ENCODE data around the gene NAV3.
"Not testable (repeated sequence)": the region's sequence is repeated elsewhere in the genome, so short reads cannot be mapped to it uniquely, and the experiment has no call there.

Gene NAV3

DNA sequence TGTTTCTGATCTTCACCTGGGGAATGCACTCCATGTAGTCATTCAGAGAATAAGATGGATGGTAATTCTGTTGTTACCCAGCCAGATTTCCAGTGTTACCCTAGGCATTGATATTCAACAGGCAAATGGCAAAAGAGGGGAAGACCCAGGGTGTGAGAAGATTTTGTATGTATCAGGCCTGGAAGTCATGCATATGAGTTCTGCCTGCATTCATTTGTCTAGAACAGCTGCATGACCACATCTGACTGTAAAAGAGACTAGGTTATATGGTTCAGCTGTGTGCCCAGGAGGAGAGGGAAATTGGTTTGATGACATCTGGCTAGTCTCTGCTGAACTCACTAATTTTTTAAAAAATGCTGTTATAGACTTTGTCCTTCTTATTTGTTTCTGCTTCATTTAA, 224.9 kb downstream of the NAV3 start:
- no peak for DNase-seq (ENCODE audit: low spot score)

DNA sequence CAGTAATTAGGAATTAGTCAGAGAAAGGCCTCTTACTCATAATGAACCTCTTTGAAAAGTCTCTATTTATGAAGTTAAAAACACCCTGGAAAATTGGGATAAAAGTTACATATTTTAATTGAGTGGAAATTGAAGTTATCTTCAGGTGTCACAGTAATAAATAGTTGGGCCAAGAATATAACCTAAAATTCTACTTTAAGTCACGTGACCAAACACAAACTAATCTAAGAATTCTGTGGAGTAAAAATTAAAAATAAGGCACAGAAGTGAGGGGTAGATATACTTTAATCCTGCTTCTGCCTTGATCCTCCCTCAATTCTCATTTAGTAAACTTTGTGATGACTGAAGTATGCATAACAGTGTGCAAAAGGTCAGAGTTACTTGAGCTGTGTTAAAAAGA, 226.4 kb downstream of the NAV3 start:
- no peak for DNase-seq (ENCODE audit: low spot score)

DNA sequence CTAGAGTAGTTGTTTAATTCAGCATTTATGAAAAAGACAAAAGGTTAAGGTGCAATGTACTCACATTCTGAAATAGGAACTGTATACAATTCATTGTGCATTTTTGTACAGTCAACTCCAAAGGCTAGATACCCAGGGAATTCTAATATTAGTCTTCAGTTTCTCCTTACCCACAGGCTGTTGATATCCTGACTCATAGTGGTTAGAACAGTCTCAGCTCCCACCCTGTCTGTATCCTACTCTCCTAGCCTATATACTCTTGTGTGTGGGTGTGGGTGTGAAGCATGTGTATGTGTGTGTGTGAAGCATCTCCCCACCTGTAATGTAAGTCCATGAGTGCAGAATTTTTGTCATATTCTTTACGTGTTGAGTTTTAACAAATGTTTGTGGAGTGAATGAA, 229.5 kb downstream of the NAV3 start:
- DNase-seq (ENCODE audit: low spot score), result no peak

DNA sequence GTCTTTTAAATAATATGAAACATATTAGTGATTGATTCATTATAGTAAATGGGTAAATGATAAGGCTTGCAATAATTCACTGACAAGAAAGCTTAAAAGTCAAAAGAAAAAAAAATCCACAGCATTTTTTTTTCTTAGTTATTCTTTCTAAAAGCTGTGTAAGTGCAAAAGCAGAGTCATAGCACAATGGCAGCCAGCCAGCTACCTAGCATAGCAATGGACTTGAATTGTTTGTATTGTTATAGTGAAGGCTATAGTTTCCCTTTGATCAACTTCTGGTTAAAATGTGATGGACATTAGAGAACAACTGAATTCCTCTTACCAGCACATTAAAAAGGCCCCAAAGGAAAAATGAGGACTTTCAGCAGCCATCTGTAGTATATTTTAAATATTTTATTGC, 232.1 kb downstream of the NAV3 start:
- no peak for DNase-seq (ENCODE audit: low spot score)

DNA sequence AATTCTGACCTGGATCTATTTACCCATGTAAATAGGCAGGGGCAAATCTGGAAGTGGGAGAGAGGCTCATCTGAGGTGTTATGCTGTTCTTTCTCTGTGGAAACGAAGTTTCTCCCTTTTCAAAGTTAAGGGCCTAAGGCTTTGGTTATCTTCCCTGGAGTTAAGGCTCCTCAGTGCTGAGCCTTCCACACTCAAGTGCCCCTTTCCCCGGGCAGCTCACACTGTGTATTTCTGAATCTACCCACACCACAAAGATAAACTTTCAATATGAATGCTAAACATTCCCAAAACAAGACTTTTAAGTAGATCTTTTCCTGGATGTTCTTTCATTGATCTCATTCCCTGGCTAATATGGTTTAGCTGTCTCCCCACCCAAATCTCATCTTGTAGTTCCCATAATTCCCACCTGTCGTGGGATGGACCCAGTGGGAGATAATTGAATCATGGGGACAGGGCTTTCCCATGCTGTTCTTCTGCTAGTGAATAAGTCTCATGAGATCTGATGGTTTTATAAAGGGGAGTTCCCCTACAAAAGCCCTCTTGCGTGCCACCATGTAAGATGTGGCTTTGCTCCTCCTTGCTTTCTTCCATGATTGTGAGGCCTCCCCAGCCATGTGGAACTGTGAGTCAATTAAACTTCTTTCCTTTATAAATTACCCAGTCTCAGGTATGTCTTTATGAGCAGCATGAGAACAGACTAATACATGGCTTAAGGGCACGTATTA, 251.1 kb downstream of the NAV3 start:
- no peak for DNase-seq (ENCODE audit: low spot score)

DNA sequence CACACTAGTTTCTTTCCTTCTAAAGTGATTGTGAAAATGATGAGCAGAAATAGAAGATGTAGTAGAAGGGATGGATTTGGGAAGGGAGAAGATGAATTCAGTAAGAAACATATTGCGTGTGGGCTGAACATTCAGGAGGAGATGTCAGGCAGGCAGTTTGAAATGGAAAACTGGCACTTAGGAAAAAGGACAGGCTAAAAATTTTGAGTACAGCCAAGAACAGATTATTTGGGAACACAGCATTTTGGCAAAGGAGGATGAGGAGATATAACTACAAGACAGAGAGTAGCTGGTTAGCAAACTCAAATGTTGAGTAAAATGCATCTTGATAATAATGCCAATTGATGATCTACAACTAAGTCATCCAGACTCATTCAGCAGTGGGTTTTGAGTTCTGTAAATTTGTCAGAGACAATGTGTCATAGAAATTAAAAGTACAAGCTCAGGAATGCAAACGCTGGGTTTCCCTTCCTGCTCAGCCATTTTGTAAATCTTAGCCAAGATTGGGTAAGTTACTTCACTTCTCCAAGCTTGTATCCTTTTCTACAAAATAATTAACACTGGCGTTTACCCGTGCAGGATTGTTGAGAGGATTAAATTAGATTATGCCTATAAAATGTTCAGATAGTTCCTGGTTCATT, 255.0 kb downstream of the NAV3 start:
- DNase-seq (ENCODE audit: low spot score), result no peak

DNA sequence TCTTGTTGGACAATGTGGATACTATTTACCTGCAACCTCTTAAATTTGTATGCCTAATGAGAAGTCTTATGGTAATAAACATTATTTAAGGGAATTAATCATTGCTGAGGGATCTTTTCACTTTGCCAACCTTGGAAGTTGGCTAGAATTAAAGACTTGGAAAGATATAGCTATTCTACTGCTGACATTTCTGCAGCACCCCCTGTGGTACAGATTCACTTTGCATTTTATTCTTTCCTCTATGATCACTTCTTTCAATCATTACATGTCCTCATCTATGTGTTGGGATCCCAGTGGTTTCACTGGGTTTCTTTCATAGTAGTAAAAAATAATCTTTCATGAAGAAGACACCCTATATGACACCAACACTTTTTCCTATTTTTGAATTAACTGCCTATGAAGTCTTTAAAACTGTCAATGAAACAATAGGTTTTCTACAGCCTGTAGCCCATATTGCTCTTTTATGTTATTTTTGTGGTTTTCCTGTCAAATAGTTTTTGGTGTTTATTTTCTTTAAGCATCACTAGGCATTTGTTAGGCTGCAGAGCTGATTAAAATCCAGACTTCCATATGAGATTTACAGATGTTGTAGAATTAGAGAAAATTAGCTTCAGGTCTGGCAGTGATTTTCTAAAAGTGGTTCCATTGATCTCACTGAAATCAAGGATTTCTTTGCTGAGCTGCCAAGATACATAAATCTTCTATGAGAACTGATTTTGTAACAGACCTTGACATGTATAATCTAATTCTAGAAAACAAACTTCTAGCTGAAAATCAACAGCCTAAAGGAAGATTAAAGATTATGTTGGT, 256.1 kb downstream of the NAV3 start:
- no peak for DNase-seq (ENCODE audit: low spot score)

DNA sequence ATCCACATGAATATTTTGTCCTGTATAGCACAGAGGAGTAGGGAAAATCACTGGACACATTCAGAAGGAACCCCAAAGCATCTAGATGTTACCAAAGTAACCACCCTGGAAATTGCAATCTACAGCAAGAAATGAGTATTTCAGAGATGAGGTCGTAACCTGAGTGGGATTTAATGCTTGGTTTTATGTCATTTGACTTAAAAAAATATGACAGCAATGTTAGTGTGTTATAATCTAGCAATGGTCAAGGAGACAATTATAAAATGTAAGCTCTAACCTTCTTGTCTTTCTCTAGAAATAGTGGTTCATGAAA, 256.6 kb downstream of the NAV3 start:
- no peak for DNase-seq (ENCODE audit: low spot score)

DNA sequence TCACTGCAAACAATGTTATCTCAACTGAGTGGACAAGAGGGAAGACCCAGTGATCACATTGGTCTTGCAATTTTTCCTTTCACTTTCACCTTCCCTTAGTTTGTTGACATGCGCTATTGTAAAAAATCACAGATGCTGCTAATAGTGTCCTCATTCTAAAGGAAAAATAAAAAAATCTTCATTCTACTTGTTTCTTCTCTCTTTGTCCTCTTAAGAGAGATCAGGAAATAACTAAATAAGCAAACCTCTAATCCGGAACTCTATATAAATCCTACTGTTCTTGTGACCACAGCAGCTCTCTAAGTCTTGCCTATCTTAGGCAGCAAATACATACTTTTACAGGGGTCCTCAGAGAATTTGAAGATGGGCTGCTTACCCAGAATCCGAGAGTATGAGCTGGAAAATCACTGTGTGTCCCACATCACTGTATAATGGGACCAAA, 257.7 kb downstream of the NAV3 start:
- peak; percentile 64 for DNase-seq (ENCODE audit: low spot score)

DNA sequence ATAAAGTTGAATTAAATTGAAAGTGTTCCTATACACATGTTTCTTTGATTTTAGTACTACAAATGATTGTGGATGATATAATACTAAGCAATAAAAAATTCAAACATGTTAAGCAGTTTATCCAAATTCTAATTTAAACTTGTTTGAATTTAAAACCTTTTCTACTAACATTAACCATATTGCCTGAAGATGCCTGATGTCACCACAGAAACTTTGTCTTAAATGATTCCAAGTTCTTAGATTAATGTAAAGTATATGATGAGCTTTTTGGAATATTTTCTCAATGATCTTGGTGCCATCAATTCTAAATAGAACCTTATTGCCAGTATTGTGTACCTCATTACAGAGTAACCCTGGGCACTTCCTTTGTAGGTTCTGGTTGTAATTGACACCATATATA, 259.6 kb downstream of the NAV3 start:
- DNase-seq (ENCODE audit: low spot score), result no peak

DNA sequence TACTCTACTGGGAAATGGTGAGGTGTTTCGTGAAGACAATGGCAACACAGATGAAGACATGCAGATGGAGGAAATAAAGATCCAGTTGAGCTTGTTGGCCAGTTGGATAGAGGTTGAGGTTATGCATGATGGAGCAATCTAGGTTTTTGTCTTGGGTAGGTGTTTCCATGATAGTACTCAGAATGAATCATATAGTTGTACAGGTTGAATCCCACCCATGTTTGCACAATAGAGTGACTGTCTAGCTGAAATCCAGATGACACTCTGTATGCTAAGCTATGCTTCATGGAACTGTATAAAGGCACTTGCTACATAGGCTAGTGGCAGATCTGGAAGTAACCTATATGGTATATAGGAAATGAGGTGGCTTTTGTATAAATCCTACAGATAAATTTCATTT, 264.9 kb downstream of the NAV3 start:
- no peak for DNase-seq (ENCODE audit: low spot score)

DNA sequence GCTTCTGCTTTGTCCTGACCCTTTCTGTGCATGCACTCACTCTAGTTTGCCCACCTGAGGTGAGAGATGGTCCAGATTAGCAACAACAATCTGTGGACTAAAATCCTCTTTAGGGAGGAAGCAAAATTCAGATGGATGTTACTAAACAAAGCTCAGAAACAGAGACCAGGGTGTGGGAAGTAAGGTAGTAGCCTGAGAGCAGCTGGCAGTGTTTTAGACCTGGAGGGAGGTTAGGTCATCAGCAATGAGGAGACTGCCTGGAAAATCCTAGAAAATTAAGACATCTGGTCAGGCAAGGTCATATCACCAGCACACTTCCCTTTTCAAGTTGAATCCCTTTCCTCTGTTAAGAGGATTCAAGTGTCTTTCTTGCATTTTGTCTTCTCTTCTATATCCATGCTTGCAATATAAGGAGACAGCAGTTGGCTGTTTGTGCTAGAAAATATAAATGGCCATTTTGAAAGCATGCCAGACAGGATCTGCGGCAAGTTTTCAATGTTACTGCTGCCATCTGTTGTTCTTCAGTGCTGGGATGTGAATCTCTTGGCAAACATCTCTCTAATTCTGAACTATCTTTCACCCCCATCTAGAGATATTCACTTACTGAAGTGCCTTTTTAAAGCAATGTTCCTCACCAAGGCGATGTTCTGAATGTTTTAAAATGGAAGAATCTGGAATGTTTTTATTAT, 266.4 kb downstream of the NAV3 start:
- DNase-seq (ENCODE audit: low spot score), result peak; percentile 60

DNA sequence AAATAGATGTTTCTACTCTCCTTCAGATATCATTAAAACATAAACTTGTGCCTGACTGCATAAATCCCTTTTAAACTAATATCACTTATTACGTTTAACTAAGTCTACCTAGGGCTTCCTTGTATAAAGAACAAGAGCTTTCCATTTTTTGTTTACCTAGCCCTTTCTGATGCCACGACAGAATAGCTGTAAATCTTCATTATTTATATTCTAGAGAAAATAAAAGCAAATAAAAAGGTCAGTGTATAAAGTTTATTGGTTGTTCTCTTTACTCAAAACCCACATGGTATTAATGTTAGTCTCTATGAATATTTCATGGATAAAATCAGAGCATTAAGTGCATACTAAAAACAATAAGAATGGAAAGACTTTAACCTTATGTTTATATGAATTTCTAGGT, 269.1 kb downstream of the NAV3 start:
- no peak for DNase-seq (ENCODE audit: low spot score)

DNA sequence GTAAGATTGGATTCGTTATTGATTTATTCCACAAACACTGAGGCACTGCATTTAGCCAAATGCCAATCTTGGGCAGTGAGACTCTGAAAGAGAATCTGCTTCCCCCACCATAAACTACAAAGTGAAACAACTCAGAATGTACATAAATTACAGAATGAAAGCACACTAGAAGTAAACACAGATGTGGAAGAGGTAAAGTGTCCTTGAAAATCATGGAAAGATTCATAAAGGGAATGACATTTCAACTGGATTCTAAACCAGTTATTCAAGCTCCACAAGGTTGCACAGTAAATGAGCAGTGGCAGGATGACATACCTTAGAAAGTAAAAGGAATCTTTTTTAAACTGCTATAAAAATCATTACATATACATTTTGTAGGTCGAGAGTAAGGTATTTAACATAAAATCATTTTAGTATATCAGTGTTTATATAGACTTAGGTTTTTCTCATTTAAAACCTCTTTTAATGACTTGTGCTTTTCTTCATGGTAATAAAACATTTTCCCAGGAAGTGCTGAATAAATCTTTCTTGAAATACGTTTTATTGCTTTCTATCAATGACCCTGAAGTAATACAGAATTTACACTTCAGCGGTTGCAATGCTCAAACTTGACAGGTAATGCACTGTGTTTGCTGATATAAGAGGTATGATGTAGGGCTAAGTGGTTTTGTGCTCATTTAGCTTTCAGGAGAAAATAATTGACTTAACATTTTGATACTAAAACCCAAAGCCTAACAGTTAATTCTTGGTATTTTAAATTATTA, 270.6 kb downstream of the NAV3 start:
- no peak for DNase-seq (ENCODE audit: low spot score)

DNA sequence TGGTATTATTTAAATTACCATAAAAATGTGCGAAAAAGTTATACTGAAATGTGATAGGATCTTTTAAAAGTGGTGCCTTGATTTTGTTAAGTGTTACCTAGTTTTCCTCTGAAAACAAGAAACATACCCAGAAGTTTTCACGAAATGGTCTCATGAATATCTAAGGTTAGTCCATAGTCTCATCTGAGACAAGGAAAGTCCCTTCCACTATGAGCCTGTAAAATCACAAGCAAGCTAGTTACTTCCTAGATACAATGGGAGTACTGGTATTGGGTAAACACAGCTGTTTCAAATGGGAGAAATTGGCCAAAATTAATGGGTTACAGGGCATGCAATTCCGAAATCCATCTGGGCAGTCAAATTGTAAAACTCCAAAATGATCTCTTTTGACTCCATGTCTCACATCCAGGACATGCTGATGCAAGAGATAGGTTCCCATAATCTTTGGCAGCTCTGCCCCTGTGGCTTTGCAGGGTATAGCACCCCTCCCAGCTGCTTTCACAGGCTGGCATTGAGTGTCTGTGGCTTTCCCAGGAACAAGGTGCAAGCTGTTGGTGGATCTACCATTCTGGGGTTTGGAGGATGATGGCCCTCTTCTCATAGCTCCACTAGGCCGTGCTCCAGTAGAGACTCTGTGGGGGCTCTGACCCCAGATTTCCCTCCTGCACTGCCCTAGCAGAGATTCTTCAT, 271.4 kb downstream of the NAV3 start:
- DNase-seq (ENCODE audit: low spot score), result peak; percentile 36

DNA sequence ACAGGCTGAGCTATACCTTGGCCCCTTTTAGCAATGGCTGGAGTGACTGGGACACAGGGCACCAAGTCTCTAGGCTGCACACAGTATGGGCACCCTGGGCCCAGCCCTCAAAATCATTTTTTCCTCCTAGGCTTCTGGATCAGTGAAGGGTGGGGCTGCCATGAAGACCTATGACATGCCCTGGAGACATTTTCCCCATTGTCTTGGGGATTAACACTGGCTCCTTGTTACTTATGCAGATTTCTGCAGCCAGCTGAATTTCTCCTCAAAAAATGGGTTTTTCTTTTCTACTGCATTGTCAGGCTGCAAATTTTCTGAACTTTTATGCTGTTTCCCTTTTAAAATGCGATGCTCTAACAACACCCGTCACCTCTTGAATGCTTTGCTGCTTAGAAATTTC, 272.1 kb downstream of the NAV3 start:
- not testable (repeated sequence) for DNase-seq (ENCODE audit: low spot score)

DNA sequence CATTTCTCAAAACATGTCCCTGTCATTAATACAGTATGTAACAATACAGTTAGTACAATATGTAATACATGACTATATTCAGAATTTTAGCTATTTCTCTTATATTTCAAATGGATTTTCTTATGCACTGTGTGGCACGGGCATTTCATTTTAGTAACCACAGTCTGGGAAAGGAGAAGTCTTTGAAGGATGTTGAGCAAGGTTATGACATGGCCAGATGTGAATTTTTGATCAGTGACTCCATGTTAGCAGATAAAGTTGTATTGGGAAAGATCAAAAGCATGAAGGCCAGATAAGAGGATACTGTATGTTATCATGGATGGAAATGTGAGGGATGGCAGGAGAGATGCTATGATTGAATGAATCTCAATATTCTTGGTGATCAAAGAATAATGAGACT, 285.2 kb downstream of the NAV3 start:
- DNase-seq (ENCODE audit: low spot score), result no peak

DNA sequence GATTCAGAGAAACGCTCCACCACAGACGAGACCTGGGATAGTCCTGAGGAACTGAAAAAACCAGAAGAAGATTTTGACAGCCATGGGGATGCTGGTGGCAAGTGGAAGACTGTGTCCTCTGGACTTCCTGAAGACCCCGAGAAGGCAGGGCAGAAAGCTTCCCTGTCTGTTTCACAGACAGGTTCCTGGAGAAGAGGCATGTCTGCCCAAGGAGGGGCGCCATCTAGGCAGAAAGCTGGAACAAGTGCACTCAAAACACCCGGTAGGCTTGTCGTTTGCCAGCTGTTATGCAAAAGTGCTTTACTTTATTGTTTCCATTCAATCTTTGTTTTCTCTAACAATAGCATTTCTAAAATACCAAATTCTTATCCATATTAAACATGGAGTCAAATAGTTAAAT, 287.3 kb downstream of the NAV3 start:
- DNase-seq (ENCODE audit: low spot score), result no peak

DNA sequence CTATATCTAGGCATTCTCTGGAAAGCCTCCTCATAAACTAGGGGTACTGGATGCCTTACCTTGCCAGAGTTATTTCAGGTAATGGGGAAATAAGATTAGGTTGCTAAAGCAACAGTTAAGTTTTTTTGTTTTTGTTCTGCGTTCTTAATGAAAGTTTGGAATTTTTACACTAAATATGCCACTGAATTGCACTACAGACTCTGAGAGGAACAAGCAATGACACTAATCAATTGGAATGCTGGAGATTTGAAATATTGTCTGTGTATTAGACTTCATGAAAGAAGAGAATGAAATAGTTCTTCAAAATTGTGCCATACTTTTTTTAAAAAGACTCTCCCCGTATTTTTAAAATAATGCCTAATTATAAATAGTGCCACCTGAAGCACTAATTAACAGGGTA, 287.8 kb downstream of the NAV3 start:
- DNase-seq (ENCODE audit: low spot score), result no peak

DNA sequence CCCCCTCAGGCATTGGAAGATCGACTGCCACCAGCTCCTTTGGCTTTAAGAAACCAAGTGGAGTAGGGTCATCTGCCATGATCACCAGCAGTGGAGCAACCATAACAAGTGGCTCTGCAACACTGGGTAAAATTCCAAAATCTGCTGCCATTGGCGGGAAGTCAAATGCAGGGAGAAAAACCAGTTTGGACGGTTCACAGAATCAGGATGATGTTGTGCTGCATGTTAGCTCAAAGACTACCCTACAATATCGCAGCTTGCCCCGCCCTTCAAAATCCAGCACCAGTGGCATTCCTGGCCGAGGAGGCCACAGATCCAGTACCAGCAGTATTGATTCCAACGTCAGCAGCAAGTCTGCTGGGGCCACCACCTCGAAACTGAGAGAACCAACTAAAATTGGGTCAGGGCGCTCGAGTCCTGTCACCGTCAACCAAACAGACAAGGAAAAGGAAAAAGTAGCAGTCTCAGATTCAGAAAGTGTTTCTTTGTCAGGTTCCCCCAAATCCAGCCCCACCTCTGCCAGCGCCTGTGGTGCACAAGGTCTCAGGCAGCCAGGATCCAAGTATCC, 288.7 kb downstream of the NAV3 start:
- no peak for DNase-seq (ENCODE audit: low spot score)

DNA sequence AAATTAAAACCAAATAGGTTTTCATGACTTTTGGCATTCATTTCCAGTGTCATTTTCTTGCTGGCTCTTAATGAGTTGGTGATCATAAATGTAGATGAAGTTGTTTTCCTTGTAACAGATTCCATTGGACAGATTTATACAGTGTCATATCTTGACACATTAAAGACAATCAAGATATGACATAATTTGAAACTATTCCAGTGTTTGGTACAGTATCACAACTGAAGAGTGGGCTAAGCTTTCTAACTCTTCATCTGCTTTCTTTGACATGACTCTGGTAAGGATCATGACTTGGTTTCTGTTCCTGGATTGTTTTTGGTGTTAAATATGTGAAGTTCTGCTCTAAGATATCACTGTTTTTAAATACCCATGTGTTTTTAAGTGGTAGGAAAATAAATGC, 289.6 kb downstream of the NAV3 start:
- DNase-seq (ENCODE audit: low spot score), result no peak

All from globus pallidus (tissue), 1 donor.